NB4 (cell line): Measurements from ENCODE around the gene USP28.

Source experiments
- MYC ChIP-seq: IDR thresholded peaks from 2 replicates; pipeline ENCODE4 v1.6.1; 2011; ENCODE audit warnings: low read depth, low read length
- POLR2A ChIP-seq: IDR thresholded peaks from 2 replicates; pipeline ENCODE4 v1.6.1; 2011; ENCODE audit warnings: mild to moderate bottlenecking; ENCODE audit not compliant: insufficient read length; ENCODE audit errors: extremely low read depth
- TF ChIP-seq, protein P1 (sequence below): IDR thresholded peaks from one replicate; pipeline ENCODE4 v1.5.1; 2012; ENCODE audit warnings: low read depth, low read length
- TF ChIP-seq, protein P2 (sequence below): IDR thresholded peaks from 2 replicates; pipeline ENCODE4 v1.6.1; 2011; ENCODE audit warnings: low read depth, low read length

GRCh38 chr11:113895367-113896155, 20.2 kb upstream of the USP28 start:
- TF ChIP-seq, protein P1, sequence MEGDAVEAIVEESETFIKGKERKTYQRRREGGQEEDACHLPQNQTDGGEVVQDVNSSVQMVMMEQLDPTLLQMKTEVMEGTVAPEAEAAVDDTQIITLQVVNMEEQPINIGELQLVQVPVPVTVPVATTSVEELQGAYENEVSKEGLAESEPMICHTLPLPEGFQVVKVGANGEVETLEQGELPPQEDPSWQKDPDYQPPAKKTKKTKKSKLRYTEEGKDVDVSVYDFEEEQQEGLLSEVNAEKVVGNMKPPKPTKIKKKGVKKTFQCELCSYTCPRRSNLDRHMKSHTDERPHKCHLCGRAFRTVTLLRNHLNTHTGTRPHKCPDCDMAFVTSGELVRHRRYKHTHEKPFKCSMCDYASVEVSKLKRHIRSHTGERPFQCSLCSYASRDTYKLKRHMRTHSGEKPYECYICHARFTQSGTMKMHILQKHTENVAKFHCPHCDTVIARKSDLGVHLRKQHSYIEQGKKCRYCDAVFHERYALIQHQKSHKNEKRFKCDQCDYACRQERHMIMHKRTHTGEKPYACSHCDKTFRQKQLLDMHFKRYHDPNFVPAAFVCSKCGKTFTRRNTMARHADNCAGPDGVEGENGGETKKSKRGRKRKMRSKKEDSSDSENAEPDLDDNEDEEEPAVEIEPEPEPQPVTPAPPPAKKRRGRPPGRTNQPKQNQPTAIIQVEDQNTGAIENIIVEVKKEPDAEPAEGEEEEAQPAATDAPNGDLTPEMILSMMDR: no peak
- TF ChIP-seq, protein P2, sequence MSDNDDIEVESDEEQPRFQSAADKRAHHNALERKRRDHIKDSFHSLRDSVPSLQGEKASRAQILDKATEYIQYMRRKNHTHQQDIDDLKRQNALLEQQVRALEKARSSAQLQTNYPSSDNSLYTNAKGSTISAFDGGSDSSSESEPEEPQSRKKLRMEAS: no peak
- TF ChIP-seq MYC (no peak), POLR2A (no peak)
